Psoas muscle (tissue), 8 donors: ENCODE data around the gene STARD13. TPM values are rescaled to one million over a fixed set of nuclear protein-coding genes. Genes with fewer than 3 reads are reported as not detected.

Experiments
- ATAC-seq, 4 donors: fragments of 200-7000 bp; cut with Tn5 transposase; one replicate each; pipeline ENCODE4 v1.9.1; 2020; ENCODE audit warnings: moderate library complexity in 3 of 4, mild to moderate bottlenecking in 2 of 4
- DNase-seq, 2 donors: peaks; one replicate each; pipeline ENCODE4 v3.0.0-alpha.2; 2020
- H3K27ac ChIP-seq: fragments of 200-600 bp; one replicate; pipeline ENCODE4 v1.8.0; 2022
- H3K27me3 ChIP-seq, 3 donors: fragments of 200-600 bp in 1 of 3; one replicate each; pipeline versions ENCODE4 v1.6.1 to v1.8.0; 2013 to 2022; ENCODE audit warnings: low read length in 2 of 3, mild to moderate bottlenecking in 2 of 3, moderate library complexity in 1 of 3; ENCODE audit not compliant: insufficient read depth in 3 of 3
- H3K36me3 ChIP-seq, 2 donors: fragments of 200-600 bp in 1 of 2; one replicate each; pipeline versions ENCODE4 v1.6.1 to v1.8.0; 2013 to 2022; ENCODE audit warnings: low read depth in 1 of 2, mild to moderate bottlenecking in 1 of 2, moderate library complexity in 1 of 2; ENCODE audit not compliant: insufficient read depth in 1 of 2
- H3K4me1 ChIP-seq: fragments of 200-600 bp; one replicate; pipeline ENCODE4 v1.8.0; 2022
- H3K4me3 ChIP-seq: fragments of 200-600 bp; one replicate; pipeline ENCODE4 v1.8.0; 2022; ENCODE audit warnings: mild to moderate bottlenecking
- H3K9me3 ChIP-seq: fragments of 200-600 bp; one replicate; pipeline ENCODE4 v1.8.0; 2022
- whole genome bisulfite sequencing, 3 donors: extraction: QIAGEN DNeasy Blood & Tissue Kit; methylation state at CpG; one replicate each; pipeline versions ENCODE4 v1.1.6 to v1.1.7; 2013; 5-methylcytosine and 5-hydroxymethylcytosine counted together
- intact Hi-C, 2 donors: fragments of 100-400 bp; cut with DNase I; formaldehyde crosslinking; loops; one replicate each; pipeline versions ENCODE4 v1.11.0 to v1.14.2; 2022
- polyA plus RNA-seq, 3 donors: library from polyadenylated mRNA; stranded (reverse); fragments of 200-250 nt; gene quantifications; one replicate each; pipeline ENCODE4 v1.2.3, GENCODE V29; 2013
- total RNA-seq, 4 donors: library from RNA; stranded (reverse); fragmentation: NEBNext Ultra II Directional in 2 of 4; extraction: Animal tissue kit (Norgen Biotek cat#: 25700) in 2 of 4; gene quantifications; one replicate each; pipeline versions ENCODE4 v1.2.1 to v1.2.4, GENCODE V29; 2021 to 2023
- TF ChIP-seq, protein P1 (sequence below): fragments of 200-600 bp; IDR thresholded peaks from one replicate; pipeline ENCODE4 v1.8.0; 2022; ENCODE audit warnings: antibody characterized with exemption
- donor health status: healthy with polysubstance abuse.
- donor health status: DM: no; HTN: no; CAD: no; lungs with moderate emphysema.
- donor health status: Bipolar disorder and iron deficiency.
- donor health status: healthy.
- donor health status: DM: yes; HTN: yes; CAD: no.
- donor health status: DM: no; HTN: no; CAD: no.
- donor health status: DM: no; HTN: no; CAD: no.
- donor health status: DM: yes; HTN: yes; CAD: no.

STARD13 gene
- total and polyA plus RNA-seq, 7 donors: 2.3 to 9.2 (median 5.6) TPM

DNA sequence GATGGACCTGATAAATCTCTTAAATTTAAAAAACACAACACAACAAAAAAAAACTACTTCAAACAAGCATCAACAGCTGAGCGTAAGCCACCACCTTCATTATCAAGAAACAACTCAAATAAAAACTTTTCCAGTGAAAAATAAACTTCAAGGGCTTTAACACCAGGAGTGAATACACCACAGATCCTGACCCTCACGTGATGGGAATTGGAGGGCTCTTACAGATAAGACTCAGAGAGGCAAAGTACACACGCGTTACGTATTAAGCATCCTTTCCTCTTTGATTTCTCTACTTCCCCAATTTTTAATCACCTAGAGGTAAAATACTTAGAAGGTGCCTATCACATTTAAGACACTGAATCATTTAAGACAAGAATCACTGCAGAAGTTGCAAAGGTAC, 573 bp upstream of the STARD13 start:
- ATAC-seq: peak in 1 of 4 donors; percentile 8
- Histone ChIP-seq H3K4me3 (peak overlapping the region; percentile 67), H3K27me3 (no peaks in the 10 kb centered on the region), H3K27ac (peak overlapping the region; percentile 88), H3K36me3 (no peaks in the 10 kb centered on the region), H3K4me1 (peaks cover 26% of the 10 kb centered on the region), H3K9me3 (no peaks in the 10 kb centered on the region)
- WGBS, 3 donors: 30 to 45% (median 33%) methylated on average over 5 of the region's 5 CpGs
- no peak for DNase-seq
- TF ChIP-seq, protein P1, sequence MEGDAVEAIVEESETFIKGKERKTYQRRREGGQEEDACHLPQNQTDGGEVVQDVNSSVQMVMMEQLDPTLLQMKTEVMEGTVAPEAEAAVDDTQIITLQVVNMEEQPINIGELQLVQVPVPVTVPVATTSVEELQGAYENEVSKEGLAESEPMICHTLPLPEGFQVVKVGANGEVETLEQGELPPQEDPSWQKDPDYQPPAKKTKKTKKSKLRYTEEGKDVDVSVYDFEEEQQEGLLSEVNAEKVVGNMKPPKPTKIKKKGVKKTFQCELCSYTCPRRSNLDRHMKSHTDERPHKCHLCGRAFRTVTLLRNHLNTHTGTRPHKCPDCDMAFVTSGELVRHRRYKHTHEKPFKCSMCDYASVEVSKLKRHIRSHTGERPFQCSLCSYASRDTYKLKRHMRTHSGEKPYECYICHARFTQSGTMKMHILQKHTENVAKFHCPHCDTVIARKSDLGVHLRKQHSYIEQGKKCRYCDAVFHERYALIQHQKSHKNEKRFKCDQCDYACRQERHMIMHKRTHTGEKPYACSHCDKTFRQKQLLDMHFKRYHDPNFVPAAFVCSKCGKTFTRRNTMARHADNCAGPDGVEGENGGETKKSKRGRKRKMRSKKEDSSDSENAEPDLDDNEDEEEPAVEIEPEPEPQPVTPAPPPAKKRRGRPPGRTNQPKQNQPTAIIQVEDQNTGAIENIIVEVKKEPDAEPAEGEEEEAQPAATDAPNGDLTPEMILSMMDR: no peak
- intact Hi-C loops: loop anchor here (5.0 to 10.0 kb wide), 4 partner anchors 54 to 256 kb away; no protein-coding TSS in a partner anchor

DNA sequence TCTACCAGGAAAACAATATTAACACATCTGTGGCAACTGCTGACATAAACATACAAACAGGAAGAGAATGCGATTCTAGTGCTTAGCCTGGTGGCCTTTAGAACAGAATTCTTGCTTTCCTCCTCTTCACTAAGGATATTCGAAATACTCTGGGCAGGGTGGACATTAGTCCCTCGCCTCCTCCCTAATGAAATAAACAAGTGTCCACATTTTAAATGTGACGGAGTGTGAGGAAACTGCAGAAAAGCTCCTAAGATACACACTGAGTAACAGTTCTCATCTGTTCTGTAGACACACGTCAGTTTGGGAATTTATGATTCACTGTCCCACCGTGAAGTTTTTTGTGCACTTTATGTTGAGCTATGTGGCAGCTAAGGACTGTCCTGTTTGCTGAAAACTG, 639 bp downstream of the STARD13 start:
- ATAC-seq: peak; percentile 15 to 63 (median 37)
- H3K4me1 ChIP-seq: peaks cover 38% of the 10 kb centered on the region
- intact Hi-C loops: loop anchor here (5.0 to 10.0 kb wide), 4 partner anchors 53 to 257 kb away; no protein-coding TSS in a partner anchor
- 1 to 3% (median 1%) methylated on average over 6 of the region's 6 CpGs for WGBS, 3 donors
- TF ChIP-seq, protein P1: no peak
- H3K27ac ChIP-seq: peak overlapping the region; percentile 88
- DNase-seq: no peak
- peak overlapping the region; percentile 67 for H3K4me3 ChIP-seq
- no peaks in the 10 kb centered on the region for H3K9me3 ChIP-seq
- no peaks in the 10 kb centered on the region for H3K27me3 ChIP-seq
- H3K36me3 ChIP-seq: no peaks in the 10 kb centered on the region

DNA sequence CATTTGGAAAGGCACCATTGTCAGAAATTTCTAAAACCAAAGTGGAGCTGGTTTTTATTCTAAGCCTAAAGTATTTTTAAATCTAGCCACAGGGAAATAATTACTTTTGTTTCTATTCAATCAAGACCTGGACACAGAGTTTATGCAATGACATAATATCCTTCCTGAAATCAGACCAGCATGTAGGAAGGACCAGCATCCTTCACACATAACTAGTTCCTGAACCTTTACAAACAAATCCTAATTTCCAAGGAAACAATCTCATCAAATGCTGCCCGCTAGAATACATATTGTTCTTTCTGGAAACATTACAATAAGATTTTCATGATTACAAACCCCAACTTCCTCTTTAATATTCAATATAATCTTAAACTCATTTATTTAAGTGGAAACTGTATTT, 1.5 kb downstream of the STARD13 start:
- DNase-seq: no peak
- Histone ChIP-seq H3K4me1 (peaks cover 47% of the 10 kb centered on the region), H3K27me3 (no peaks in the 10 kb centered on the region), H3K9me3 (no peaks in the 10 kb centered on the region), H3K4me3 (peak overlapping the region; percentile 67), H3K36me3 (no peaks in the 10 kb centered on the region), H3K27ac (peak overlapping the region; percentile 88)
- TF ChIP-seq, protein P1: no peak
- WGBS, 3 donors: 48 to 53% (median 51%) methylated on average over 1 of the region's 1 CpG
- intact Hi-C loops: loop anchor here in 1 of 2 donors (10.0 kb wide), 1 partner anchor 159 kb away; no protein-coding TSS in a partner anchor
- no peak for ATAC-seq

DNA sequence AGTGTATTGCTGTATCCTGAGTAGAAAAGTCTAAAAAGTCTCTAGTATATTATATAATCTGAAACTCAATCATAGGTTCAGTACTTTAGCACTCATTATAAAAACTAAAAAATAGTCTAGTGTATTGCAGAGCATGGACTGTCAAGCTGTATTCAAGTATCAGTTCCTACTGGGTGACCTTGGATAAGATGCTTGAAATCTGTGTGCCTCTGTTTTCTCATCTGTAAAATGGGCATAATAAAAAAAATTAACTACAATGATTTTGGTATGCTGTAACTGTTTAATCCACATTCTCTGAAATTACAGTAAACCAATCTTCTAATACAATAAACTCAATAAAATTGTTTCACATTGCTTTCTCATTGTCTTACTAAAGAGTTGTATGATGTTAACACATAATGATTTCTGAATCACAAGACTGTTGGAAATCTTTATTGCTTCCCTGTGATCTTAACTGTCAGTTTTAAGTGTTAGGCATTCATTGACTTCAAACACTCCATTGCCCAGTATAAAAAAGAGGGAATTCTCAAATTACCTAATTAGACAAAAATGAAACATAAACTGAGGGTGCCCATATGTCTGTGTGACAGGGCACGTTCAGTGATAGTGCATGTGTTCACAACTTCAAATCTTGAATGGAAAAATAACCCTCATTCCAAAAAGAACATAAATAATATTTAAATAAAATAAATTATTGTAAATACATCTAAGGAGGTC, 2.2 kb downstream of the STARD13 start:
- TF ChIP-seq, protein P1: no peak
- no peaks in the 10 kb centered on the region for H3K27me3 ChIP-seq
- H3K4me3 ChIP-seq: peak overlapping the region; percentile 67
- WGBS, 3 donors: 43 to 60% (median 59%) methylated on average over 1 of the region's 1 CpG
- intact Hi-C loops: loop anchor here in 1 of 2 donors (10.0 kb wide), 1 partner anchor 159 kb away; no protein-coding TSS in a partner anchor
- H3K9me3 ChIP-seq: no peaks in the 10 kb centered on the region
- H3K36me3 ChIP-seq: no peaks in the 10 kb centered on the region
- ATAC-seq: no peak
- DNase-seq: no peak
- H3K4me1 ChIP-seq: peaks cover 53% of the 10 kb centered on the region
- H3K27ac ChIP-seq: peak overlapping the region; percentile 88
